GM12873 (cell line): Measurements from ENCODE around the gene GATAD2A.

Experiments used
- TF ChIP-seq, protein P1 (sequence below): IDR thresholded peaks from 2 replicates; pipeline ENCODE4 v1.5.1; 2012; ENCODE audit warnings: low read depth, mild to moderate bottlenecking, moderate library complexity, low read length, control low read depth; ENCODE audit not compliant: insufficient read depth; ENCODE audit errors: missing control alignments

The GATAD2A gene

DNA sequence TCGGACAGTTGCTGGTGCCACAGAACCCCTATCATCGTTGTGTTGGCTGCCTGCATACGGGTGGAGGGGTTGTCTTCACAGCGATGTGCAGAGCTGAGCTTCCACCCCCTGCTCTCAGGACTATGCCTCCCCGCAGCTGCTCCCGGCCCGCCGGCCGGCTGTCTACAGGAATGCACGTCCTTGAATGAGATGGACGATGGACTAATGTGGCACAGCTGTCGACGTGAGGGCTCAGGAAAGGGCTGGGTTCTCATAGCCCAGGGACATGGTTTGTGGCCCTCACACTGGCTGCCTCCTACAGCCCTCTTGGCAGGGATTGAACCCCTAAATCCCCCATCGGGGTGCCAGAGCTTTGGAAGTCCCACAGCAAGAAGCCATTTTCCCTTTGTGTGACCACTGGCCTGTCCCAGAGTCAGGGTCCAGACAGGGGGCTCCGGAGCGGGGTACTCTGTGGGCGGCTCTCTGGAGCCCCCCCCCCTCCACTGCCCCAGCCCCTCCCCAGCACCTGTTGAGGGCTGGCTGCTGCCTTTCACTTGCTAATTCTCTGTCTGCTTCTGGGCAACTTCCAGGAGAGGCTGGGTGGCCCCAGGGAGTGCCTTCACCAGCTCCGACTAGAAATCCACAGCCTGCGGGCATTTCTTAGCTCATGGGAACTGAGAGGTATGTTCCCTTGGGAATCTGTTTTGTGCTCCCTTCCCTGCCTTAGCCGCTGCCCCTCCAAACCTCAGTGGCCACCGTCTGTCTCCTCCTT is 69.7 kb downstream of the GATAD2A start:
- TF ChIP-seq, protein P1, sequence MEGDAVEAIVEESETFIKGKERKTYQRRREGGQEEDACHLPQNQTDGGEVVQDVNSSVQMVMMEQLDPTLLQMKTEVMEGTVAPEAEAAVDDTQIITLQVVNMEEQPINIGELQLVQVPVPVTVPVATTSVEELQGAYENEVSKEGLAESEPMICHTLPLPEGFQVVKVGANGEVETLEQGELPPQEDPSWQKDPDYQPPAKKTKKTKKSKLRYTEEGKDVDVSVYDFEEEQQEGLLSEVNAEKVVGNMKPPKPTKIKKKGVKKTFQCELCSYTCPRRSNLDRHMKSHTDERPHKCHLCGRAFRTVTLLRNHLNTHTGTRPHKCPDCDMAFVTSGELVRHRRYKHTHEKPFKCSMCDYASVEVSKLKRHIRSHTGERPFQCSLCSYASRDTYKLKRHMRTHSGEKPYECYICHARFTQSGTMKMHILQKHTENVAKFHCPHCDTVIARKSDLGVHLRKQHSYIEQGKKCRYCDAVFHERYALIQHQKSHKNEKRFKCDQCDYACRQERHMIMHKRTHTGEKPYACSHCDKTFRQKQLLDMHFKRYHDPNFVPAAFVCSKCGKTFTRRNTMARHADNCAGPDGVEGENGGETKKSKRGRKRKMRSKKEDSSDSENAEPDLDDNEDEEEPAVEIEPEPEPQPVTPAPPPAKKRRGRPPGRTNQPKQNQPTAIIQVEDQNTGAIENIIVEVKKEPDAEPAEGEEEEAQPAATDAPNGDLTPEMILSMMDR = no peak

DNA sequence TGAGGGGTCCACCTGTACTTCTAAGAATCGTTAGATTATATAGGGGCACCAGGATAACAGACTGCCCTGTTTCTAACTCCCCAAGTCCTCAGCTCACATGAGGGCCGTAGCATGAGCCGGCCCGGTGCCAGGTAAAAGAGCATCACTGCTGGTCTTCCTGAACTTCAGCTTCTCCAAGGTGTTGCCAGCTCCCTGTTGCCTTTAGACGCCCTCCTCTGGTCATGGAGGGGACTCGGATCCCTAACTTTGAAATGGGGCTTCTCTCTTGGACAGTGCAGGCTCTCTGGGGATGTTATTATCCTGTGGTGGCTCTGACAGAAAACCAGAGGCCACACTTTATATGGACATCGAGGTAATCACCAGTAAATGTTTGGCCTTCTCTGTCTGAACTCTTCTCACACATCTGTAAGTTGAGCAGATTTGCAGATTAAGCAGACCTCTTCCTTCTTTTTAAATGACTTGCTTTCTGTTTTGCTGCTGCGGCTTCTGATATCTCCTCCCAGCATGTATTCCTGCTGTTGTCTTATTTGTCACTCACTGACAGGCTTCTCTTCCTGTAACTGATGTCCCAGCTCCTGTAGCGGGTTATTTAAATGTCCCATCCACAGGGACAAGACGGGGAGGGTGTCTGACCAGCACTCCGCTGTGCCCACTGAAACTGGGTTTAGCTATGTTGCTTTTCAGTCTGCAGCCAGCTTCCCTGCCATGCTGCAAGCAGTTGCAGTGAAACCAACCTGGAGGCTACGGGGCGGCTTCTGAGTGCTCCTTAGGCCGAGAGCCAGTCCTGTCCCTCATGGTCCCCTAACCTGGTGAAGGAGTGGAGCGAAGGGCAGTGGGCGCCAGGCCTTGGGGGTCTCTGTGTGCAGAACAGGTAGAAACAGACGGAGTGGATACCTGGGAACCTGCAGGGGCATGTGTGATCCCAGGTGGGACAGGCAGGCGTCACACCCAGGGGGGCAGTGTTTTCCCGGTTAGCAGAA is 70.7 kb downstream of the GATAD2A start:
- TF ChIP-seq, protein P1 = peak; percentile 46

DNA sequence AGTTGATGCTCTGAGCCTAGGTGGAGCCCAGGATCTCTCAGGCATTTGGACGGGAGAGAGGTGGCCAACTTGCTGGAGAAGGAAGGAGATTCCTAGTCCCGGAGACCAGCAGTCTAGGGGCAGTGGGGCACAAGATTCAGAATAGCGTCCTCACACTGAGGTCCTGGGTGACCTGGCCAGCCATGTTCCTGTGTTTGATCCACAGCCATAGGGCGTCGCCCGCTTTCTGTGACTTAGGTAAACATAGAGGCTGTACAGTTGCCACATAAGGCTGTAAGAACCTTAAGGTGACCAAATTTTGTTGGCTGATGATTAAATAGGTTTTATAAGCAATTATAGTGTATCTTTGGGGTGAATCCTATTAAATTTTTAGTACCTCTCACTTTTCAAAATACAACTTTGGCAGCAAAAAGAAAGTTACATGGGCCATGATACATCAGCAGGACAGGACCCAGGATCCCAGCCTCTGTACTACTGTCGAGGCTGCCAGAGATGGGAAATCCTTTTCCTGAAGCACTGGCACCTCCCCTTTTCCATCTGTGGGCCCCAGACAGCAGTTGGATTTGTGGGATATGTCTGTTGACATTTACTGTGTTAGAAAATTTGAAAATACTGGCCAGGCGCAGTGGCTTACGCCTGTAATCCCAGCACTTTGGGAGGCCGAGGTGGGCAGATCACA is 72.4 kb downstream of the GATAD2A start:
- TF ChIP-seq, protein P1 = no peak

DNA sequence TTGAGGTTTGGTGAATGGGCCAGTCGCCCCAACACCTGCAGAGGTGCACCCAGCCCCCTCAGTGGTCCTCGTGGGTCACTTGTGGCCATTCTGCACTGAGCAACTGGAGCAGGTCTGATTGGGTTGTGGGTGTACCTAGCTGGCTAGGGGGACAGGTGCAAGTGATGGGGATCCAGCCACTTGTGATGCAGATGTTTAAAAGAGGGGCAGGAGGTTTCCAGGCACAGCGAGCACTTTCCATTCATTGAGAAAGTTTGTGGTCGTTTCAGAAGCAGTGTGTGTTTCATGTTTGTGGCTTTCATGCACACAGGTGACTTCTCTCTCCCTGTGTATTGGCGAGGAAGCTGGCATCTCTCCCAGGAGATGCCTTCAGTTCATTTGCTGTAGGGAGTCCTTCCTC is 75.2 kb downstream of the GATAD2A start:
- TF ChIP-seq, protein P1 = no peak

DNA sequence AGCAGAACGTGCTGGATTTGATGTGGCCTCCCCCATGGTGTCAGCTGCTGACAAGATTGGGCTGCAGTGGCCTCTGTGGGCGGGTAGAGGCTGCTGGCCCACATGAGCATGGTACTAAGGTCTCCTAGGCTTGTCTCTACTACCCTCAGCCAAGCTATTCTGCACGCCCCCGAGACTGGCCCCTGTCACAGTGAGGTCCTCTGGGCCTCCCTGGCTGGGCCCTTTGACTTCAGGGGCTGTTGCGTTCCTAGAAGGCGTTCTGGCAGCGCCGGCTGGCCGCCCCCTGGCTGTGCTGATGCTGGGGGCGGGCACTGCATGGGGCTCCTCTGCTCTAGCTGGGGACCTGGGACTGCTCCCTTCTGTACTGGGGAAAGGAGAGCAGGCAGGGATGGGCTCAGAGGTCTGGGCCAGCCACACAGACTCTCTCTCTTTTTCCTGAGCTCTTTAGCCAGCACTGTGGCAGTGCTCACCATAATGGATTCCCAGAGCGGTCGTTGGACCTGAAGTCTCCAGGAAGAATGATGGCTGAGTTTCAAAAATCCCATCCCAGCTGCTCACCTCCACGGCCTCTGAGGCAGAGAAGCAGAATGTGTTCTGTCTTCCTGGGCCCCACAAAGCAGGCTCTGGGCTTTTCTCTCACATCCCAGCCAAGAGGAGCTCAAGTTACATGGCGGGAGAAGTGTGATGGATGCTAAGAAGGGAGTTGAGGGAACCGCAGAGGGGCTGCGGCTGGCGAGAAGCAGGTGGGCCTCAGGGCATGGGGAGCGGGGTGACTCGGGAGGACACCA is 77.5 kb downstream of the GATAD2A start:
- TF ChIP-seq, protein P1 = no peak

DNA sequence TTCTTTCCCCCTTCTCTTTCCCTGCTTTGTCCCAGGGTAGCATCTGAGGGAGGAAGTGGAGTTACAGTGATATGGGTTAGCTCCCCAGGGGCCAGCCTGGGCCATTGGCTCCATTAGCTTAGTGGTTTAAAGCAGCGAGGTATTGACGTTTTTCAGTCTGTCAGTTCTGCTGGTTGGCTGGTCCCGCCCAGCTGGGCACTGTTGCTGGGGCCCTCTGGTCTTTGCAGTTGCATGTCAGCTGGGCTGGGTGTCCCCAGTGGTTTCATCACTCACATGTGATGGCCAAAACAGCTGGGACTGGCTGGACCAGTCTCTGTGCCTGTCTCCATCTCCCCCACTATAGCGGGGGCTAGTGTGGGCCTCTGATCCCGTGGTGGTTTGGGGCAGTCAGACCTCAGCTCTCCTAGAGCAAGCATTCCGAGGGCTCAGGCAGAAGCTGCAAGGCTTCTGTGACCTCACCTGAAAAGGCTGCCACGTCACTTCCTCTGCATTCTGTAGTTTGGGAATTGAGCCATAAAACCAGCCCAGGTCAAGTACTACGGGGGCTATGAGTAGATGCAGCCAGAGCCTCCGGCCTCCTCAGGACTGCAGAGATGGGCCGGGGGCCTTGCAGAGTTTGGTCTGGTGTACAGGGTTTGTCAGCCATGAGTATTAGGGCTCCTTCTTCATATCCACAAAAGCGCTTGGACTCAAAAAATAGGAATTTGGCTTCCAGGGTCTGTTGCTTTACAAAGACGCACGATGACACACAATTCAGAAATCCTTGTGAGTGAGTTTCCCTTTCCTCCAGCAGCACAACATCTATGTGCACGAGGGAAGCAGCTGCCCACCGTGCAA is 79.9 kb downstream of the GATAD2A start:
- TF ChIP-seq, protein P1 = no peak
